Measurements from ENCODE around the gene CDT1. TPM values are rescaled to one million over a fixed set of nuclear protein-coding genes. Genes with fewer than 3 reads are reported as not detected.

The CDT1 gene
- total RNA-seq, 1 experiment from 2014 or later = 154 TPM

DNA sequence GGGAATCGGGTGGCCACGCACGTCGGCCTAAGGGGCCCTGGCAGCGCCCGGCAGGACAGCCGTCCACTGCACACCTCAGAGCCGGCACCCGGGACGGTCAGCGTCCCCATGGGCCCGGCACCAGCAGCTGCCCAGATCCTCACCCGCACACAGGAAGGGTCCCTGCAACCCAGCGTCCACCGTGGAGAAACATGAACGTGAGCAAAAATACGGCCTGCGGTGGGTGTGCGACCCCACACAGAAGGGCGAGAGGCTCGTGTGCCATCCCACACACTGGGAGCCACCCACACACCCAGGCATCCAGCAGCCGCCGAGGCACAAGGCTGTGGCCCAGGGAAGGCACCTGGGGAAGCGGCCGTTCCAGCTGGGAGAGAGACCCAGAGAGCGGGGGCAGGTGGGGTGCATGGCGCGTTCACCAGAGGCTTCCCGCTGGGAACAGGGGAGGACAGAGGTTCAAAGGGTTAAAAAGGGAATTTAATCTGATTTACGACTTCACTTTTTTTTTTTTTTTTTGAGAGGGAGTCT, 25.0 kb upstream of the CDT1 start (continued):
- TF ChIP-seq JAZF1 (CRISPR knock-in tag; IDR thresholded peaks at IDR 0.05) (no peak), CBFB (CRISPR knock-in tag; IDR thresholded peaks at IDR 0.05; ENCODE audit: low read depth) (no peak), FOXP1 (CRISPR knock-in tag; IDR thresholded peaks at IDR 0.05; ENCODE audit: borderline replicate concordance) (no peak), JUN (CRISPR knock-in tag; IDR thresholded peaks at IDR 0.05) (no peak), NFE2L1 (CRISPR knock-in tag; IDR thresholded peaks at IDR 0.05) (no peak), SP1 (CRISPR knock-in tag; conservative IDR thresholded peaks at IDR 0.05) (no peak)
- TF ChIP-seq, protein P1, sequence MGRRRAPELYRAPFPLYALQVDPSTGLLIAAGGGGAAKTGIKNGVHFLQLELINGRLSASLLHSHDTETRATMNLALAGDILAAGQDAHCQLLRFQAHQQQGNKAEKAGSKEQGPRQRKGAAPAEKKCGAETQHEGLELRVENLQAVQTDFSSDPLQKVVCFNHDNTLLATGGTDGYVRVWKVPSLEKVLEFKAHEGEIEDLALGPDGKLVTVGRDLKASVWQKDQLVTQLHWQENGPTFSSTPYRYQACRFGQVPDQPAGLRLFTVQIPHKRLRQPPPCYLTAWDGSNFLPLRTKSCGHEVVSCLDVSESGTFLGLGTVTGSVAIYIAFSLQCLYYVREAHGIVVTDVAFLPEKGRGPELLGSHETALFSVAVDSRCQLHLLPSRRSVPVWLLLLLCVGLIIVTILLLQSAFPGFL (CRISPR knock-in tag; IDR thresholded peaks at IDR 0.05; ENCODE audit: borderline replicate concordance) = no peak
- TF ChIP-seq, protein P2, sequence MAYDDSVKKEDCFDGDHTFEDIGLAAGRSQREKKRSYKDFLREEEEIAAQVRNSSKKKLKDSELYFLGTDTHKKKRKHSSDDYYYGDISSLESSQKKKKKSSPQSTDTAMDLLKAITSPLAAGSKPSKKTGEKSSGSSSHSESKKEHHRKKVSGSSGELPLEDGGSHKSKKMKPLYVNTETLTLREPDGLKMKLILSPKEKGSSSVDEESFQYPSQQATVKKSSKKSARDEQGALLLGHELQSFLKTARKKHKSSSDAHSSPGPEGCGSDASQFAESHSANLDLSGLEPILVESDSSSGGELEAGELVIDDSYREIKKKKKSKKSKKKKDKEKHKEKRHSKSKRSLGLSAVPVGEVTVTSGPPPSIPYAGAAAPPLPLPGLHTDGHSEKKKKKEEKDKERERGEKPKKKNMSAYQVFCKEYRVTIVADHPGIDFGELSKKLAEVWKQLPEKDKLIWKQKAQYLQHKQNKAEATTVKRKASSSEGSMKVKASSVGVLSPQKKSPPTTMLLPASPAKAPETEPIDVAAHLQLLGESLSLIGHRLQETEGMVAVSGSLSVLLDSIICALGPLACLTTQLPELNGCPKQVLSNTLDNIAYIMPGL (CRISPR knock-in tag; IDR thresholded peaks at IDR 0.05) = no peak
- TF ChIP-seq, protein P3, sequence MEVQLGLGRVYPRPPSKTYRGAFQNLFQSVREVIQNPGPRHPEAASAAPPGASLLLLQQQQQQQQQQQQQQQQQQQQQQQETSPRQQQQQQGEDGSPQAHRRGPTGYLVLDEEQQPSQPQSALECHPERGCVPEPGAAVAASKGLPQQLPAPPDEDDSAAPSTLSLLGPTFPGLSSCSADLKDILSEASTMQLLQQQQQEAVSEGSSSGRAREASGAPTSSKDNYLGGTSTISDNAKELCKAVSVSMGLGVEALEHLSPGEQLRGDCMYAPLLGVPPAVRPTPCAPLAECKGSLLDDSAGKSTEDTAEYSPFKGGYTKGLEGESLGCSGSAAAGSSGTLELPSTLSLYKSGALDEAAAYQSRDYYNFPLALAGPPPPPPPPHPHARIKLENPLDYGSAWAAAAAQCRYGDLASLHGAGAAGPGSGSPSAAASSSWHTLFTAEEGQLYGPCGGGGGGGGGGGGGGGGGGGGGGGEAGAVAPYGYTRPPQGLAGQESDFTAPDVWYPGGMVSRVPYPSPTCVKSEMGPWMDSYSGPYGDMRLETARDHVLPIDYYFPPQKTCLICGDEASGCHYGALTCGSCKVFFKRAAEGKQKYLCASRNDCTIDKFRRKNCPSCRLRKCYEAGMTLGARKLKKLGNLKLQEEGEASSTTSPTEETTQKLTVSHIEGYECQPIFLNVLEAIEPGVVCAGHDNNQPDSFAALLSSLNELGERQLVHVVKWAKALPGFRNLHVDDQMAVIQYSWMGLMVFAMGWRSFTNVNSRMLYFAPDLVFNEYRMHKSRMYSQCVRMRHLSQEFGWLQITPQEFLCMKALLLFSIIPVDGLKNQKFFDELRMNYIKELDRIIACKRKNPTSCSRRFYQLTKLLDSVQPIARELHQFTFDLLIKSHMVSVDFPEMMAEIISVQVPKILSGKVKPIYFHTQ (CRISPR knock-in tag; IDR thresholded peaks at IDR 0.05) = no peak

DNA sequence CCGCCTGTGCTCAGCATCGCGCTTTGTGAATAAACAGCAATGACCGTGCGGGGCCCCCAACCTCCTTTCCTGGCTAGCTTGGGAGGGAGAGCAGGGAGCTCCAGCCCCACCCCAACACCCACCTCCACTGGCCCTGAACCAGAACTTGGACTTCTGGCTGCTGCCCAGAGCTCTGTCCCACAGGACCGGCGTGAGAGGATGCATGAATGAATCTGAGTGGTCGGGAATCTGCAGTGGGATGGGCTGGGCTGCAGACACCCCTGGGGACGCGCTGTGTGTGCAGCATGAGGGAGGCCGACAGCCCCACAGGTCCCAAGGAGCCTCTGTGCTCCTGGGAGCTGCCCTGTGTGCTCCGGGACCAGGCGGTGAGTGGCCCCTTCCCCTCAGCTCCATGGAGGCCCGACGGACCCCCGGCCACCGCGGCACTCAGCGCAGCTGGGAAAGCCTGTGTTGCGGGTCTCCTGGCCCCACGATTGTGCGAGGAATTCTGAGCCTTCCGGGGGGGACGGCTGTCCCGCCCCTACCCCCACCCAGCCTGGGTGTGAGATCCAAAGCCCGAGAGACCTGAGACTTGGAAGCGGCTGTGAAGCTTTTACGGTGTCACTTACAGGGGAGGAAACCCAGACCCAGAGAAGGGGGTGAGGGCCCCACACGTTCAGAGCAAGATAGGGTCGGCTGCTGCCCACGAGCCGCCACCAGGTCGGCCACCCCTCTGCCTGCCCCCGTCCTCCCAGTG, 24.0 kb upstream of the CDT1 start:
- ChIA-PET CTCF (interaction anchor here (0.7 to 10.5 kb wide), 9 partner anchors 9 to 42 kb away, joined by 3 to 117 read pairs (median 4); no protein-coding TSS in a partner anchor), POLR2A (interaction anchor here (0.9 kb wide), 1 partner anchor 14 kb away, joined by 3 read pairs; no protein-coding TSS in a partner anchor)
- Mint-ChIP-seq H3K9me3 (no peaks in the 10 kb centered on the region), H3K4me3 (no peak overlapping the region), H3K27ac (no peak overlapping the region; the same call in 1 of the 2 replicates), H3K4me1 (peaks cover 15% of the 10 kb centered on the region), H3K36me3 (no peaks in the 10 kb centered on the region), H3K27me3 (ENCODE audit: low read depth) (no peaks in the 10 kb centered on the region)
- ATAC-seq (no peak), DNase-seq (ENCODE audit: low spot score) (no peak)
- TF ChIP-seq SMAD4 (CRISPR knock-in tag; IDR thresholded peaks at IDR 0.05) (no peak), SOX15 (CRISPR knock-in tag; IDR thresholded peaks at IDR 0.05) (no peak), GRHL2 (CRISPR knock-in tag; IDR thresholded peaks at IDR 0.05; ENCODE audit: insufficient replicate concordance, severe bottlenecking) (no peak), GTF2I (CRISPR knock-in tag; conservative IDR thresholded peaks at IDR 0.05) (no peak), TEAD4 (CRISPR knock-in tag; IDR thresholded peaks at IDR 0.05) (no peak), MXD4 (CRISPR knock-in tag; IDR thresholded peaks at IDR 0.05; ENCODE audit: borderline replicate concordance) (no peak), FOXP1 (CRISPR knock-in tag; IDR thresholded peaks at IDR 0.05; ENCODE audit: borderline replicate concordance) (no peak), CBFB (CRISPR knock-in tag; IDR thresholded peaks at IDR 0.05; ENCODE audit: low read depth) (no peak)
- TF ChIP-seq, protein P4, sequence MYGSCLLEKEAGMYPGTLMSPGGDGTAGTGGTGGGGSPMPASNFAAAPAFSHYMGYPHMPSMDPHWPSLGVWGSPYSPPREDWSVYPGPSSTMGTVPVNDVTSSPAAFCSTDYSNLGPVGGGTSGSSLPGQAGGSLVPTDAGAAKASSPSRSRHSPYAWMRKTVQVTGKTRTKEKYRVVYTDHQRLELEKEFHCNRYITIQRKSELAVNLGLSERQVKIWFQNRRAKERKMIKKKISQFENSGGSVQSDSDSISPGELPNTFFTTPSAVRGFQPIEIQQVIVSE (CRISPR knock-in tag; IDR thresholded peaks at IDR 0.05; ENCODE audit: borderline replicate concordance) = no peak
- TF ChIP-seq, protein P5, sequence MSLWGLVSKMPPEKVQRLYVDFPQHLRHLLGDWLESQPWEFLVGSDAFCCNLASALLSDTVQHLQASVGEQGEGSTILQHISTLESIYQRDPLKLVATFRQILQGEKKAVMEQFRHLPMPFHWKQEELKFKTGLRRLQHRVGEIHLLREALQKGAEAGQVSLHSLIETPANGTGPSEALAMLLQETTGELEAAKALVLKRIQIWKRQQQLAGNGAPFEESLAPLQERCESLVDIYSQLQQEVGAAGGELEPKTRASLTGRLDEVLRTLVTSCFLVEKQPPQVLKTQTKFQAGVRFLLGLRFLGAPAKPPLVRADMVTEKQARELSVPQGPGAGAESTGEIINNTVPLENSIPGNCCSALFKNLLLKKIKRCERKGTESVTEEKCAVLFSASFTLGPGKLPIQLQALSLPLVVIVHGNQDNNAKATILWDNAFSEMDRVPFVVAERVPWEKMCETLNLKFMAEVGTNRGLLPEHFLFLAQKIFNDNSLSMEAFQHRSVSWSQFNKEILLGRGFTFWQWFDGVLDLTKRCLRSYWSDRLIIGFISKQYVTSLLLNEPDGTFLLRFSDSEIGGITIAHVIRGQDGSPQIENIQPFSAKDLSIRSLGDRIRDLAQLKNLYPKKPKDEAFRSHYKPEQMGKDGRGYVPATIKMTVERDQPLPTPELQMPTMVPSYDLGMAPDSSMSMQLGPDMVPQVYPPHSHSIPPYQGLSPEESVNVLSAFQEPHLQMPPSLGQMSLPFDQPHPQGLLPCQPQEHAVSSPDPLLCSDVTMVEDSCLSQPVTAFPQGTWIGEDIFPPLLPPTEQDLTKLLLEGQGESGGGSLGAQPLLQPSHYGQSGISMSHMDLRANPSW (CRISPR knock-in tag; conservative IDR thresholded peaks at IDR 0.05; ENCODE audit: low read depth) = no peak
- TF ChIP-seq, protein P6, sequence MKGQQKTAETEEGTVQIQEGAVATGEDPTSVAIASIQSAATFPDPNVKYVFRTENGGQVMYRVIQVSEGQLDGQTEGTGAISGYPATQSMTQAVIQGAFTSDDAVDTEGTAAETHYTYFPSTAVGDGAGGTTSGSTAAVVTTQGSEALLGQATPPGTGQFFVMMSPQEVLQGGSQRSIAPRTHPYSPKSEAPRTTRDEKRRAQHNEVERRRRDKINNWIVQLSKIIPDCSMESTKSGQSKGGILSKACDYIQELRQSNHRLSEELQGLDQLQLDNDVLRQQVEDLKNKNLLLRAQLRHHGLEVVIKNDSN (CRISPR knock-in tag; IDR thresholded peaks at IDR 0.05) = no peak
- TF ChIP-seq, protein P7, sequence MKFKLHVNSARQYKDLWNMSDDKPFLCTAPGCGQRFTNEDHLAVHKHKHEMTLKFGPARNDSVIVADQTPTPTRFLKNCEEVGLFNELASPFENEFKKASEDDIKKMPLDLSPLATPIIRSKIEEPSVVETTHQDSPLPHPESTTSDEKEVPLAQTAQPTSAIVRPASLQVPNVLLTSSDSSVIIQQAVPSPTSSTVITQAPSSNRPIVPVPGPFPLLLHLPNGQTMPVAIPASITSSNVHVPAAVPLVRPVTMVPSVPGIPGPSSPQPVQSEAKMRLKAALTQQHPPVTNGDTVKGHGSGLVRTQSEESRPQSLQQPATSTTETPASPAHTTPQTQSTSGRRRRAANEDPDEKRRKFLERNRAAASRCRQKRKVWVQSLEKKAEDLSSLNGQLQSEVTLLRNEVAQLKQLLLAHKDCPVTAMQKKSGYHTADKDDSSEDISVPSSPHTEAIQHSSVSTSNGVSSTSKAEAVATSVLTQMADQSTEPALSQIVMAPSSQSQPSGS (CRISPR knock-in tag; IDR thresholded peaks at IDR 0.05; ENCODE audit: borderline replicate concordance, low read depth) = no peak
- TF ChIP-seq, protein P3 (CRISPR knock-in tag; IDR thresholded peaks at IDR 0.05) = no peak

All from WTC11 (cell line).